GM19025 (cell line): ENCODE results near the gene AKTIP.
"Not testable (repeated sequence)": the region's sequence is repeated elsewhere in the genome, so short reads cannot be mapped to it uniquely, and the experiment has no call there.

Experiments
- ATAC-seq: cut with Tn5 transposase; IDR thresholded peaks from one replicate; pipeline ENCODE4 v1.9.1; 2021; ENCODE audit warnings: mild to moderate bottlenecking, low read depth, moderate library complexity; ENCODE audit not compliant: unreplicated experiment

The AKTIP gene

GRCh38 chr16:53517851-53518250 lies 14.8 kb upstream of the AKTIP start:
- ATAC-seq = no peak

GRCh38 chr16:53515811-53516210 lies 12.8 kb upstream of the AKTIP start:
- ATAC-seq = no peak

- no peak for ATAC-seq
Measured at GRCh38 chr16:53515259-53515658, 12.2 kb upstream of the AKTIP start.

- ATAC-seq = not testable (repeated sequence)
Measured at GRCh38 chr16:53512795-53513194, 9.8 kb upstream of the AKTIP start.

- no peak for ATAC-seq
Measured at GRCh38 chr16:53511403-53512280, 8.6 kb upstream of the AKTIP start.

GRCh38 chr16:53511084-53511402 lies 8.0 kb upstream of the AKTIP start:
- ATAC-seq = no peak

GRCh38 chr16:53510704-53511070 lies 7.7 kb upstream of the AKTIP start:
- ATAC-seq = no peak

GRCh38 chr16:53509906-53510703 lies 7.1 kb upstream of the AKTIP start:
- no peak for ATAC-seq

- no peak for ATAC-seq
Measured at GRCh38 chr16:53507464-53508179, 4.6 kb upstream of the AKTIP start.

- no peak for ATAC-seq
Measured at GRCh38 chr16:53506254-53506653, 3.2 kb upstream of the AKTIP start.

GRCh38 chr16:53504665-53505064 lies 1.7 kb upstream of the AKTIP start:
- ATAC-seq = no peak

- ATAC-seq = no peak
Measured at GRCh38 chr16:53503991-53504663, 1.1 kb upstream of the AKTIP start.

GRCh38 chr16:53503270-53503923 lies 388 bp upstream of the AKTIP start:
- peak; percentile 94 for ATAC-seq

- no peak for ATAC-seq
Measured at GRCh38 chr16:53501216-53501859, 1.7 kb downstream of the AKTIP start.

GRCh38 chr16:53498984-53499383 lies 4.0 kb downstream of the AKTIP start:
- no peak for ATAC-seq

- ATAC-seq = no peak
Measured at GRCh38 chr16:53495325-53495724, 7.7 kb downstream of the AKTIP start.

- ATAC-seq = no peak
Measured at GRCh38 chr16:53494636-53495035, 8.4 kb downstream of the AKTIP start.

GRCh38 chr16:53492503-53492902 lies 10.5 kb downstream of the AKTIP start:
- ATAC-seq = no peak

GRCh38 chr16:53489755-53490154 lies 13.3 kb downstream of the AKTIP start:
- no peak for ATAC-seq

GRCh38 chr16:53486230-53486629 lies 16.8 kb downstream of the AKTIP start:
- no peak for ATAC-seq
